ENCODE measurements around the gene SEC23IP.

Gene SEC23IP
- total RNA-seq: 34.0 to 100 (median 74.7) reads per million in 9 experiments

- ATAC-seq (replicated peaks): peak; percentile 99
- Mint-ChIP-seq H3K4me1 (ENCODE audit: low read depth in 2 of 2) (peaks cover 38 to 42% of the 10 kb centered on the region in 2 donors), H3K27me3 (no peaks in the 10 kb centered on the region)
Measured at GRCh38 chr10:119892188-119893065, at the start of gene SEC23IP. SEC23IP (plus strand) TSS chr10:119892730; CDS start chr10:119892783, 53 bp downstream.

GRCh38 chr10:119845656-119846055 lies 46.9 kb upstream of the SEC23IP start:
- H3K27ac Mint-ChIP-seq: peak overlapping the region; percentile 12 to 46
- DNase-seq: no peak
- H3K9me3 Mint-ChIP-seq: no peaks in the 10 kb centered on the region
- ATAC-seq (replicated peaks): no peak
- H3K4me3 Mint-ChIP-seq: no peak overlapping the region
- peaks cover 0 to 12% of the 10 kb centered on the region in 2 donors for H3K4me1 Mint-ChIP-seq (ENCODE audit: low read depth in 2 of 2)
- H3K36me3 Mint-ChIP-seq (ENCODE audit: insufficient read depth): peaks cover 94% of the 10 kb centered on the region
- no peaks in the 10 kb centered on the region for H3K27me3 Mint-ChIP-seq

More at GRCh38 chr10:119892188-119893065, at the start of gene SEC23IP:
- H3K4me3 Mint-ChIP-seq: peak within 1 kb of the TSS; percentile 97 to 98
- peak; percentile 85 to 90 (median 88) for DNase-seq
- peak within 1 kb of the TSS; percentile 96 to 97 for H3K27ac Mint-ChIP-seq
- H3K9me3 Mint-ChIP-seq: no peaks in the 10 kb centered on the region
- H3K36me3 Mint-ChIP-seq (ENCODE audit: insufficient read depth): peaks cover 10% of the 10 kb centered on the region

GRCh38 chr10:119849031-119849789 lies 43.3 kb upstream of the SEC23IP start:
- Mint-ChIP-seq H3K4me1 (ENCODE audit: low read depth in 2 of 2) (peaks cover 0 to 9% of the 10 kb centered on the region in 2 donors), H3K27ac (no peak overlapping the region), H3K9me3 (no peaks in the 10 kb centered on the region), H3K27me3 (no peaks in the 10 kb centered on the region), H3K36me3 (ENCODE audit: insufficient read depth) (peaks cover 91% of the 10 kb centered on the region), H3K4me3 (no peak overlapping the region)
- DNase-seq (no peak), ATAC-seq (replicated peaks) (no peak)

GRCh38 chr10:119849944-119850343 lies 42.6 kb upstream of the SEC23IP start:
- DNase-seq: no peak
- peaks cover 0 to 9% of the 10 kb centered on the region in 2 donors for H3K4me1 Mint-ChIP-seq (ENCODE audit: low read depth in 2 of 2)
- peak overlapping the region; percentile 11 to 62 for H3K27ac Mint-ChIP-seq
- no peaks in the 10 kb centered on the region for H3K9me3 Mint-ChIP-seq
- no peak for ATAC-seq (replicated peaks)
- H3K27me3 Mint-ChIP-seq: no peaks in the 10 kb centered on the region
- no peak overlapping the region for H3K4me3 Mint-ChIP-seq
- peaks cover 88% of the 10 kb centered on the region for H3K36me3 Mint-ChIP-seq (ENCODE audit: insufficient read depth)

GRCh38 chr10:119852277-119852676 lies 40.3 kb upstream of the SEC23IP start:
- Mint-ChIP-seq H3K4me3 (no peak overlapping the region), H3K4me1 (ENCODE audit: low read depth in 2 of 2) (peaks cover 0 to 5% of the 10 kb centered on the region in 2 donors), H3K9me3 (no peaks in the 10 kb centered on the region), H3K36me3 (ENCODE audit: insufficient read depth) (peaks cover 90% of the 10 kb centered on the region), H3K27me3 (no peaks in the 10 kb centered on the region), H3K27ac (peak overlapping the region; percentile 36 to 73)
- no peak for ATAC-seq (replicated peaks)
- DNase-seq: no peak

- no peak for DNase-seq
- Mint-ChIP-seq H3K27ac (peak overlapping the region; percentile 36 to 73), H3K4me3 (no peak overlapping the region), H3K9me3 (no peaks in the 10 kb centered on the region), H3K27me3 (no peaks in the 10 kb centered on the region), H3K4me1 (ENCODE audit: low read depth in 2 of 2) (peaks cover 0 to 5% of the 10 kb centered on the region in 2 donors), H3K36me3 (ENCODE audit: insufficient read depth) (peaks cover 90% of the 10 kb centered on the region)
- no peak for ATAC-seq (replicated peaks)
Measured at GRCh38 chr10:119852822-119853221, 39.7 kb upstream of the SEC23IP start.

GRCh38 chr10:119853574-119853973 lies 39.0 kb upstream of the SEC23IP start:
- no peak overlapping the region for H3K27ac Mint-ChIP-seq
- H3K4me3 Mint-ChIP-seq: no peak overlapping the region
- no peak for ATAC-seq (replicated peaks)
- no peak for DNase-seq
- H3K9me3 Mint-ChIP-seq: no peaks in the 10 kb centered on the region
- H3K4me1 Mint-ChIP-seq (ENCODE audit: low read depth in 2 of 2): peaks cover 0 to 5% of the 10 kb centered on the region in 2 donors
- H3K27me3 Mint-ChIP-seq: no peaks in the 10 kb centered on the region
- H3K36me3 Mint-ChIP-seq (ENCODE audit: insufficient read depth): peaks cover 89% of the 10 kb centered on the region

- DNase-seq (no peak), ATAC-seq (replicated peaks) (no peak)
- H3K36me3 Mint-ChIP-seq (ENCODE audit: insufficient read depth): peaks cover 57% of the 10 kb centered on the region
- H3K4me3 Mint-ChIP-seq: no peak overlapping the region
- H3K9me3 Mint-ChIP-seq: no peaks in the 10 kb centered on the region
- no peak overlapping the region for H3K27ac Mint-ChIP-seq
- H3K27me3 Mint-ChIP-seq: no peaks in the 10 kb centered on the region
- peaks cover 15 to 39% of the 10 kb centered on the region in 2 donors for H3K4me1 Mint-ChIP-seq (ENCODE audit: low read depth in 2 of 2)
Measured at GRCh38 chr10:119858063-119858462, 34.5 kb upstream of the SEC23IP start.

GRCh38 chr10:119859420-119860258 lies 32.9 kb upstream of the SEC23IP start:
- no peak overlapping the region for H3K4me3 Mint-ChIP-seq
- H3K27ac Mint-ChIP-seq: peak overlapping the region; percentile 4 to 44
- no peaks in the 10 kb centered on the region for H3K9me3 Mint-ChIP-seq
- ATAC-seq (replicated peaks) (peak; percentile 74), DNase-seq (peak in 1 of 3 experiments; percentile 7)
- H3K4me1 Mint-ChIP-seq (ENCODE audit: low read depth in 2 of 2): peaks cover 15 to 49% of the 10 kb centered on the region in 2 donors
- H3K36me3 Mint-ChIP-seq (ENCODE audit: insufficient read depth): peaks cover 46% of the 10 kb centered on the region
- no peaks in the 10 kb centered on the region for H3K27me3 Mint-ChIP-seq

- DNase-seq (no peak), ATAC-seq (replicated peaks) (no peak)
- Mint-ChIP-seq H3K36me3 (ENCODE audit: insufficient read depth) (peaks cover 38% of the 10 kb centered on the region), H3K27ac (peak overlapping the region in 1 of 2 donors; percentile 12), H3K9me3 (no peaks in the 10 kb centered on the region), H3K4me1 (ENCODE audit: low read depth in 2 of 2) (peaks cover 18 to 58% of the 10 kb centered on the region in 2 donors), H3K4me3 (no peak overlapping the region), H3K27me3 (no peaks in the 10 kb centered on the region)
Measured at GRCh38 chr10:119860866-119861607, 31.5 kb upstream of the SEC23IP start.

GRCh38 chr10:119862524-119862923 lies 30.0 kb upstream of the SEC23IP start:
- Mint-ChIP-seq H3K36me3 (ENCODE audit: insufficient read depth) (peaks cover 27% of the 10 kb centered on the region), H3K4me3 (no peak overlapping the region), H3K9me3 (no peaks in the 10 kb centered on the region), H3K27me3 (no peaks in the 10 kb centered on the region), H3K4me1 (ENCODE audit: low read depth in 2 of 2) (peaks cover 22 to 60% of the 10 kb centered on the region in 2 donors), H3K27ac (no peak overlapping the region)
- ATAC-seq (replicated peaks) (no peak), DNase-seq (no peak)

GRCh38 chr10:119863951-119864565 lies 28.5 kb upstream of the SEC23IP start:
- DNase-seq (no peak), ATAC-seq (replicated peaks) (no peak)
- Mint-ChIP-seq H3K27ac (peak overlapping the region; percentile 8 to 49), H3K27me3 (no peaks in the 10 kb centered on the region), H3K4me1 (ENCODE audit: low read depth in 2 of 2) (peaks cover 27 to 67% of the 10 kb centered on the region in 2 donors), H3K4me3 (no peak overlapping the region), H3K36me3 (ENCODE audit: insufficient read depth) (peaks cover 15% of the 10 kb centered on the region), H3K9me3 (no peaks in the 10 kb centered on the region)
